Measurements from ENCODE around the gene WHAMM.
A peak's percentile ranks its signal among the peaks of the same experiment; 100 is the strongest.

The WHAMM gene

GRCh38 chr15:82843566-82843965, 34.1 kb downstream of the WHAMM start:
- Histone ChIP-seq H3K27ac (ENCODE audit: poor library complexity, severe bottlenecking) (no peak overlapping the region), H3K4me3 (ENCODE audit: severe bottlenecking) (no peak overlapping the region), H3K36me3 (ENCODE audit: low read depth) (peaks cover 7% of the 10 kb centered on the region), H3K4me1 (ENCODE audit: insufficient read depth, poor library complexity, severe bottlenecking) (peaks cover 6% of the 10 kb centered on the region), H3K27me3 (ENCODE audit: insufficient read depth, poor library complexity, severe bottlenecking) (no peaks in the 10 kb centered on the region), H3K9me3 (ENCODE audit: severe bottlenecking) (peaks cover 3% of the 10 kb centered on the region)
- TF ChIP-seq CTCF (IDR thresholded peaks at IDR 0.05; ENCODE audit: poor library complexity, severe bottlenecking) = no peak
- ATAC-seq (ENCODE audit: low read depth) (no peak), DNase-seq (ENCODE audit: low spot score) (no peak)

GRCh38 chr15:82845686-82846085, 36.3 kb downstream of the WHAMM start:
- DNase-seq (ENCODE audit: low spot score) (peak; percentile 30), ATAC-seq (ENCODE audit: low read depth) (no peak)
- no peak for TF ChIP-seq CTCF (IDR thresholded peaks at IDR 0.05; ENCODE audit: poor library complexity, severe bottlenecking)
- Histone ChIP-seq H3K9me3 (ENCODE audit: severe bottlenecking) (no peaks in the 10 kb centered on the region), H3K4me1 (ENCODE audit: insufficient read depth, poor library complexity, severe bottlenecking) (peaks cover 6% of the 10 kb centered on the region), H3K36me3 (ENCODE audit: low read depth) (peaks cover 8% of the 10 kb centered on the region), H3K27ac (ENCODE audit: poor library complexity, severe bottlenecking) (no peak overlapping the region), H3K27me3 (ENCODE audit: insufficient read depth, poor library complexity, severe bottlenecking) (no peaks in the 10 kb centered on the region), H3K4me3 (ENCODE audit: severe bottlenecking) (no peak overlapping the region)

- Histone ChIP-seq H3K27me3 (ENCODE audit: insufficient read depth, poor library complexity, severe bottlenecking) (no peaks in the 10 kb centered on the region), H3K4me3 (ENCODE audit: severe bottlenecking) (no peak overlapping the region), H3K27ac (ENCODE audit: poor library complexity, severe bottlenecking) (no peak overlapping the region), H3K36me3 (ENCODE audit: low read depth) (peaks cover 15% of the 10 kb centered on the region), H3K9me3 (ENCODE audit: severe bottlenecking) (no peaks in the 10 kb centered on the region), H3K4me1 (ENCODE audit: insufficient read depth, poor library complexity, severe bottlenecking) (peaks cover 6% of the 10 kb centered on the region)
- DNase-seq (ENCODE audit: low spot score) (peak; percentile 37), ATAC-seq (ENCODE audit: low read depth) (no peak)
- TF ChIP-seq CTCF (IDR thresholded peaks at IDR 0.05; ENCODE audit: poor library complexity, severe bottlenecking) = no peak
Observed at GRCh38 chr15:82846621-82847020, 37.2 kb downstream of the WHAMM start.

- TF ChIP-seq CTCF (IDR thresholded peaks at IDR 0.05; ENCODE audit: poor library complexity, severe bottlenecking) = no peak
- no peak overlapping the region for H3K4me3 ChIP-seq (ENCODE audit: severe bottlenecking)
- DNase-seq (ENCODE audit: low spot score) = peak; percentile 51
- no peaks in the 10 kb centered on the region for H3K9me3 ChIP-seq (ENCODE audit: severe bottlenecking)
- ATAC-seq (ENCODE audit: low read depth) = no peak
- peaks cover 15% of the 10 kb centered on the region for H3K36me3 ChIP-seq (ENCODE audit: low read depth)
- H3K27ac ChIP-seq (ENCODE audit: poor library complexity, severe bottlenecking) = no peak overlapping the region
- H3K27me3 ChIP-seq (ENCODE audit: insufficient read depth, poor library complexity, severe bottlenecking) = no peaks in the 10 kb centered on the region
- H3K4me1 ChIP-seq (ENCODE audit: insufficient read depth, poor library complexity, severe bottlenecking) = peaks cover 6% of the 10 kb centered on the region
Observed at GRCh38 chr15:82847703-82848102, 38.3 kb downstream of the WHAMM start.

- H3K4me3 ChIP-seq (ENCODE audit: severe bottlenecking) = no peak overlapping the region
- no peaks in the 10 kb centered on the region for H3K27me3 ChIP-seq (ENCODE audit: insufficient read depth, poor library complexity, severe bottlenecking)
- H3K4me1 ChIP-seq (ENCODE audit: insufficient read depth, poor library complexity, severe bottlenecking) = peaks cover 6% of the 10 kb centered on the region
- no peak for TF ChIP-seq CTCF (IDR thresholded peaks at IDR 0.05; ENCODE audit: poor library complexity, severe bottlenecking)
- H3K36me3 ChIP-seq (ENCODE audit: low read depth) = peaks cover 15% of the 10 kb centered on the region
- no peak for ATAC-seq (ENCODE audit: low read depth)
- H3K27ac ChIP-seq (ENCODE audit: poor library complexity, severe bottlenecking) = no peak overlapping the region
- DNase-seq (ENCODE audit: low spot score) = peak; percentile 51
- H3K9me3 ChIP-seq (ENCODE audit: severe bottlenecking) = no peaks in the 10 kb centered on the region
Observed at GRCh38 chr15:82848241-82848993, 39.0 kb downstream of the WHAMM start.
